Panc1 (cell line): ENCODE data around the gene SLC38A4.

Experiments used
- CTCF ChIP-seq: fragments of 450-650 bp; IDR thresholded peaks from 2 replicates; pipeline ENCODE4 v1.5.1; 2017; ENCODE audit warnings: mild to moderate bottlenecking
- POLR2AphosphoS5 ChIP-seq: IDR thresholded peaks from 2 replicates; pipeline ENCODE4 v1.6.1; 2012; ENCODE audit warnings: mild to moderate bottlenecking, low read depth, low read length, moderate library complexity
- REST ChIP-seq, 2 experiments: IDR thresholded peaks; 2 replicates each; pipeline ENCODE4 v1.6.1; 2011 to 2012; ENCODE audit warnings: low read depth in 2 of 2, control low read depth in 1 of 2, low read length in 1 of 2, mild to moderate bottlenecking in 1 of 2, moderate library complexity in 1 of 2; ENCODE audit not compliant: insufficient read depth in 1 of 2
- SIN3A ChIP-seq: IDR thresholded peaks from 2 replicates; pipeline ENCODE4 v1.6.1; 2012; ENCODE audit warnings: low read depth, mild to moderate bottlenecking, low read length, moderate library complexity, borderline replicate concordance; ENCODE audit not compliant: insufficient read depth
- TCF7L2 ChIP-seq: IDR thresholded peaks from 2 replicates; pipeline ENCODE4 v1.6.1; 2011; ENCODE audit warnings: mild to moderate bottlenecking, low read depth, low read length, inconsistent platforms

- TF ChIP-seq CTCF (no peak), SIN3A (no peak), REST (IDR thresholded peaks at IDR 0.05; ENCODE audit: insufficient read depth in 1 of 2, low read depth in 2 of 2, low read length in 1 of 2) (no peak), POLR2AphosphoS5 (no peak), TCF7L2 (no peak)
Observed at GRCh38 chr12:46818642-46819041, 7.2 kb downstream of the SLC38A4 start.
